CD4-positive, alpha-beta memory T cell (primary cell): ENCODE measurements around the gene RPS17. TPM values are rescaled to one million over a fixed set of nuclear protein-coding genes. Genes with fewer than 3 reads are reported as not detected.

Experiments
- CTCF ChIA-PET: fragments of 350-600 bp; sonication (Branson Sonifier 250); formaldehyde crosslinking; loops from one replicate; lab custom pipeline; 2021; ENCODE audit warnings: inconsistent platforms; ENCODE audit not compliant: partially characterized antibody; lab: Charles Lee
- POLR2A ChIA-PET: fragments of 350-600 bp; sonication (Branson Sonifier 250); formaldehyde crosslinking; loops from one replicate; lab custom pipeline; 2021; ENCODE audit not compliant: partially characterized antibody; lab: Charles Lee
- DNase-seq, 5 donors: peaks; one replicate each; pipeline versions ENCODE4 v3.0.0 to v3.0.0-alpha.2; 2020 to 2022; ENCODE audit warnings: mixed read lengths in 1 of 5
- H3K27ac ChIP-seq: one replicate; pipeline ENCODE4 v1.7.0; 2013; ENCODE audit warnings: low read depth, low read length
- H3K27me3 ChIP-seq: 2 replicates; pipeline ENCODE4 v1.7.0; 2013; ENCODE audit warnings: mild to moderate bottlenecking, low read length, moderate library complexity; ENCODE audit not compliant: insufficient read depth
- H3K36me3 ChIP-seq: 2 replicates; pipeline ENCODE4 v1.7.0; 2013; ENCODE audit warnings: mild to moderate bottlenecking, low read length, moderate library complexity; ENCODE audit not compliant: insufficient read depth
- H3K4me1 ChIP-seq: 2 replicates; pipeline ENCODE4 v1.7.0; 2013; ENCODE audit warnings: mild to moderate bottlenecking, low read length, moderate library complexity; ENCODE audit not compliant: insufficient read depth
- H3K4me3 ChIP-seq, 2 donors: one replicate each; pipeline ENCODE4 v1.7.0; 2013; ENCODE audit warnings: low read length in 2 of 2, mild to moderate bottlenecking in 1 of 2
- H3K9me3 ChIP-seq, 2 donors: one replicate each; pipeline ENCODE4 v1.7.0; 2013; ENCODE audit warnings: low read length in 2 of 2, control low read depth in 1 of 2; ENCODE audit not compliant: control insufficient read depth in 1 of 2
- H3K27ac Mint-ChIP-seq, 7 donors: one replicate each; pipeline ENCODE4 v1.8.0; 2020 to 2021; ENCODE audit warnings: mixed read lengths in 7 of 7, mild to moderate bottlenecking in 6 of 7, inconsistent platforms in 3 of 7, moderate library complexity in 3 of 7
- H3K27me3 Mint-ChIP-seq, 2 donors: one replicate each; pipeline ENCODE4 v1.8.0; 2020 to 2021; ENCODE audit warnings: mixed read lengths in 2 of 2
- H3K36me3 Mint-ChIP-seq, 2 donors: one replicate each; pipeline ENCODE4 v1.8.0; 2020 to 2021; ENCODE audit warnings: mixed read lengths in 2 of 2, inconsistent platforms in 1 of 2, mild to moderate bottlenecking in 1 of 2
- H3K4me1 Mint-ChIP-seq, 4 donors: one replicate each; pipeline ENCODE4 v1.8.0; 2020 to 2021; ENCODE audit warnings: mixed read lengths in 4 of 4, mild to moderate bottlenecking in 1 of 4
- H3K4me3 Mint-ChIP-seq, 8 donors: one replicate each; pipeline ENCODE4 v1.8.0; 2020 to 2021; ENCODE audit warnings: mixed read lengths in 8 of 8, mild to moderate bottlenecking in 7 of 8, moderate library complexity in 6 of 8, inconsistent platforms in 3 of 8
- H3K9me3 Mint-ChIP-seq, 8 donors: one replicate each; pipeline ENCODE4 v1.8.0; 2020 to 2021; ENCODE audit warnings: mixed read lengths in 8 of 8, mild to moderate bottlenecking in 5 of 8, inconsistent platforms in 3 of 8, moderate library complexity in 1 of 8
- intact Hi-C: fragments of 100-400 bp; cut with micrococcal nuclease; formaldehyde crosslinking; loops from one replicate; pipeline ENCODE4 v1.15.1; 2023
- polyA plus RNA-seq, 2 donors: library from polyadenylated mRNA; unstranded; fragments of 300-500 nt; fragmentation: Illumina TruSeq; gene quantifications; one replicate each; pipeline ENCODE4 v1.2.3, GENCODE V29; 2021
- total RNA-seq, 2 experiments: library from RNA; stranded (reverse); gene quantifications; one replicate each; pipeline ENCODE4 v1.2.3, GENCODE V29; 2021

RPS17 gene
- total and polyA plus RNA-seq, 4 experiments from 2014 or later: 1,310 to 2,106 (median 1,705) TPM

GRCh38 chr15:82556315-82557035 lies 16.2 kb upstream of the RPS17 start:
- no peaks in the 10 kb centered on the region for H3K27me3 ChIP-seq
- Mint-ChIP-seq H3K4me1 (no peaks in the 10 kb centered on the region), H3K27ac (no peak overlapping the region), H3K9me3 (no peaks in the 10 kb centered on the region), H3K4me3 (no peak overlapping the region), H3K27me3 (peaks cover 0 to 4% of the 10 kb centered on the region in 2 donors), H3K36me3 (no peaks in the 10 kb centered on the region)
- H3K4me1 ChIP-seq: no peaks in the 10 kb centered on the region
- ChIA-PET POLR2A (no interaction called here), CTCF (interaction anchor here (1.2 kb wide), 1 partner anchor 443 kb away, joined by 3 read pairs; no protein-coding TSS in a partner anchor)
- no peak overlapping the region for H3K27ac ChIP-seq
- no peak overlapping the region for H3K4me3 ChIP-seq
- no peaks in the 10 kb centered on the region for H3K36me3 ChIP-seq
- DNase-seq: no peak
- intact Hi-C loops: no loop called here
- no peaks in the 10 kb centered on the region for H3K9me3 ChIP-seq

GRCh38 chr15:82554849-82555248 lies 14.6 kb upstream of the RPS17 start:
- CTCF ChIA-PET: no interaction called here
- H3K27me3 Mint-ChIP-seq: peaks cover 6 to 11% of the 10 kb centered on the region in 2 donors
- H3K36me3 Mint-ChIP-seq: no peaks in the 10 kb centered on the region
- H3K9me3 ChIP-seq: no peaks in the 10 kb centered on the region
- no peaks in the 10 kb centered on the region for H3K27me3 ChIP-seq
- H3K4me1 ChIP-seq: no peaks in the 10 kb centered on the region
- no peaks in the 10 kb centered on the region for H3K4me1 Mint-ChIP-seq
- POLR2A ChIA-PET: no interaction called here
- no peak overlapping the region for H3K4me3 Mint-ChIP-seq
- no peak overlapping the region for H3K27ac Mint-ChIP-seq
- H3K4me3 ChIP-seq: no peak overlapping the region
- intact Hi-C loops: no loop called here
- DNase-seq: no peak
- H3K36me3 ChIP-seq: no peaks in the 10 kb centered on the region
- H3K9me3 Mint-ChIP-seq: no peaks in the 10 kb centered on the region
- no peak overlapping the region for H3K27ac ChIP-seq

GRCh38 chr15:82554351-82554750 lies 14.1 kb upstream of the RPS17 start:
- Mint-ChIP-seq H3K4me3 (no peak overlapping the region), H3K27me3 (peaks cover 6 to 11% of the 10 kb centered on the region in 2 donors), H3K4me1 (no peaks in the 10 kb centered on the region), H3K9me3 (no peaks in the 10 kb centered on the region), H3K36me3 (no peaks in the 10 kb centered on the region), H3K27ac (no peak overlapping the region)
- Histone ChIP-seq H3K36me3 (no peaks in the 10 kb centered on the region), H3K4me3 (no peak overlapping the region), H3K9me3 (no peaks in the 10 kb centered on the region), H3K4me1 (no peaks in the 10 kb centered on the region), H3K27me3 (no peaks in the 10 kb centered on the region), H3K27ac (no peak overlapping the region)
- intact Hi-C loops: no loop called here
- CTCF ChIA-PET: no interaction called here
- POLR2A ChIA-PET: no interaction called here
- DNase-seq: no peak

GRCh38 chr15:82553846-82554245 lies 13.6 kb upstream of the RPS17 start:
- no peak for DNase-seq
- Mint-ChIP-seq H3K4me1 (no peaks in the 10 kb centered on the region), H3K36me3 (no peaks in the 10 kb centered on the region), H3K4me3 (no peak overlapping the region), H3K27ac (no peak overlapping the region), H3K27me3 (peaks cover 6 to 11% of the 10 kb centered on the region in 2 donors), H3K9me3 (no peaks in the 10 kb centered on the region)
- Histone ChIP-seq H3K9me3 (no peaks in the 10 kb centered on the region), H3K36me3 (no peaks in the 10 kb centered on the region), H3K27me3 (no peaks in the 10 kb centered on the region), H3K4me1 (no peaks in the 10 kb centered on the region), H3K4me3 (no peak overlapping the region), H3K27ac (no peak overlapping the region)
- intact Hi-C loops: no loop called here
- POLR2A ChIA-PET: no interaction called here
- CTCF ChIA-PET: no interaction called here

- Histone ChIP-seq H3K27ac (no peak overlapping the region), H3K9me3 (no peaks in the 10 kb centered on the region), H3K4me3 (no peak overlapping the region), H3K36me3 (no peaks in the 10 kb centered on the region), H3K4me1 (no peaks in the 10 kb centered on the region), H3K27me3 (no peaks in the 10 kb centered on the region)
- H3K4me1 Mint-ChIP-seq: no peaks in the 10 kb centered on the region
- H3K4me3 Mint-ChIP-seq: no peak overlapping the region
- CTCF ChIA-PET: no interaction called here
- no peaks in the 10 kb centered on the region for H3K36me3 Mint-ChIP-seq
- intact Hi-C loops: no loop called here
- no peak overlapping the region for H3K27ac Mint-ChIP-seq
- DNase-seq: no peak
- no peaks in the 10 kb centered on the region for H3K9me3 Mint-ChIP-seq
- H3K27me3 Mint-ChIP-seq: peaks cover 6 to 11% of the 10 kb centered on the region in 2 donors
- POLR2A ChIA-PET: no interaction called here
Observed at GRCh38 chr15:82552861-82553260, 12.6 kb upstream of the RPS17 start.

GRCh38 chr15:82551646-82552247 lies 11.5 kb upstream of the RPS17 start:
- H3K27ac ChIP-seq: no peak overlapping the region
- H3K4me1 ChIP-seq: no peaks in the 10 kb centered on the region
- peaks cover 6 to 11% of the 10 kb centered on the region in 2 donors for H3K27me3 Mint-ChIP-seq
- no peaks in the 10 kb centered on the region for H3K27me3 ChIP-seq
- no peaks in the 10 kb centered on the region for H3K36me3 ChIP-seq
- H3K36me3 Mint-ChIP-seq: no peaks in the 10 kb centered on the region
- no peak for DNase-seq
- no peak overlapping the region for H3K27ac Mint-ChIP-seq
- H3K4me3 Mint-ChIP-seq: no peak overlapping the region
- ChIA-PET POLR2A (interaction anchor here (0.7 kb wide), 1 partner anchor 12 kb away, joined by 4 read pairs; the partner anchor contains the start of gene RPS17), CTCF (interaction anchor here (1.4 kb wide), 1 partner anchor 21 kb away, joined by 3 read pairs; no protein-coding TSS in a partner anchor)
- no peaks in the 10 kb centered on the region for H3K4me1 Mint-ChIP-seq
- H3K4me3 ChIP-seq: no peak overlapping the region
- no peaks in the 10 kb centered on the region for H3K9me3 Mint-ChIP-seq
- intact Hi-C loops: no loop called here
- no peaks in the 10 kb centered on the region for H3K9me3 ChIP-seq

- DNase-seq: no peak
- Mint-ChIP-seq H3K9me3 (no peaks in the 10 kb centered on the region), H3K36me3 (no peaks in the 10 kb centered on the region), H3K4me1 (no peaks in the 10 kb centered on the region), H3K4me3 (no peak overlapping the region), H3K27me3 (peaks cover 9 to 10% of the 10 kb centered on the region in 2 donors), H3K27ac (no peak overlapping the region)
- Histone ChIP-seq H3K4me1 (no peaks in the 10 kb centered on the region), H3K36me3 (no peaks in the 10 kb centered on the region), H3K9me3 (no peaks in the 10 kb centered on the region), H3K4me3 (no peak overlapping the region), H3K27ac (no peak overlapping the region), H3K27me3 (no peaks in the 10 kb centered on the region)
- CTCF ChIA-PET: interaction anchor here (1.2 kb wide), 1 partner anchor 18 kb away, joined by 6 read pairs; no protein-coding TSS in a partner anchor
- intact Hi-C loops: no loop called here
- POLR2A ChIA-PET: no interaction called here
Observed at GRCh38 chr15:82549199-82549665, 9.0 kb upstream of the RPS17 start.
